OCI-LY1 (cell line): Measurements from ENCODE around the gene SSPN.

Experiments used
- CTCF ChIP-seq: fragments of 200-600 bp; sonication (generic), shearing (Covaris generic); IDR thresholded peaks from 2 replicates; pipeline ENCODE4 v1.5.1; 2017; ENCODE audit warnings: mild to moderate bottlenecking, antibody characterized with exemption, low read length, moderate library complexity, mixed read lengths
- EZH2 ChIP-seq: fragments of 200-600 bp; sonication (generic), shearing (Covaris generic); IDR thresholded peaks from 2 replicates; pipeline ENCODE4 v1.8.0; 2017; ENCODE audit warnings: borderline replicate concordance, mixed run types, mild to moderate bottlenecking, antibody characterized with exemption, low read length, moderate library complexity, mixed read lengths

GRCh38 chr12:26150736-26151450 is 44.5 kb upstream of the SSPN start:
- TF ChIP-seq CTCF = no peak
- TF ChIP-seq EZH2 = no peak
